ENCODE results near the gene DLL1.

DLL1 gene

DNA sequence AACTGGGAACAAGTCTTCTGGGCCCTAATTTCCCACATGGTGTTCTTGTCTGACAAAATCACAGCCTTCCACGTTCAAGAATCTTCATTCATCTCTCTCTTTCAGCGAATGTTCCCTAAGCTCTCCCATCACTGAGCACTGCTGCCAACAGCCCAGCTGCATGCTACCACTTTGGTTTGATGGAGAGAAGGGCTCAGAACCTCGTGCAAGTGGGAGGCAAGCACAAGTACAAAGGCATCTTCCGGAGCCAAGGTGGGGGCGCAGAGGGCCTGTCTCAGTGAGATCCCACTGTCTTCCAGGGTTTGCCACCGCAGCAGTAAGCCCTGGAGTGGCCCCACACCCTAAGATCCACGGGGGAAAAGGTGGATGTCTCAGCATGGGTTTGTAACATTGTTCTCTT lies 17.2 kb downstream of the DLL1 start:
- Histone ChIP-seq H3K4me3 (ENCODE audit: low read length) (no peak overlapping the region), H2AFZ (ENCODE audit: low read length) (no peak overlapping the region), H3F3A (ENCODE audit: insufficient read depth, low read length) (no peaks in the 10 kb centered on the region), H4K20me1 (ENCODE audit: insufficient read depth, low read length) (no peaks in the 10 kb centered on the region), H3K4me2 (ENCODE audit: low read depth, low read length) (no peak overlapping the region), H3K27me3 (replicated peaks; ENCODE audit: insufficient read depth, low read length) (peaks cover 66% of the 10 kb centered on the region), H3K4me1 (ENCODE audit: low read length) (no peaks in the 10 kb centered on the region), H3K36me3 (replicated peaks; ENCODE audit: insufficient read depth, low read length) (no peaks in the 10 kb centered on the region), H3K9ac (ENCODE audit: low read length) (no peak overlapping the region), H3K9me3 (replicated peaks; ENCODE audit: insufficient read depth, low read length) (no peaks in the 10 kb centered on the region), H3K9me2 (replicated peaks; ENCODE audit: insufficient read depth, low read length) (no peaks in the 10 kb centered on the region), H3K27ac (ENCODE audit: low read length) (no peak overlapping the region), H3K79me2 (ENCODE audit: low read length) (no peaks in the 10 kb centered on the region)
- TF ChIP-seq EZH2phosphoT487 (IDR thresholded peaks at IDR 0.05; ENCODE audit: low read length) (no peak), CTCF (IDR thresholded peaks at IDR 0.05; ENCODE audit: low read length) (no peak), EZH2 (optimal IDR thresholded peaks at IDR 0.05; ENCODE audit: low read depth, low read length) (no peak)
- DNase-seq = no peak

- DNase-seq = no peak
- Histone ChIP-seq H3K9me3 (replicated peaks; ENCODE audit: insufficient read depth, low read length) (no peaks in the 10 kb centered on the region), H3K4me3 (ENCODE audit: low read length) (no peak overlapping the region), H3K4me1 (ENCODE audit: low read length) (no peaks in the 10 kb centered on the region), H3K9me2 (replicated peaks; ENCODE audit: insufficient read depth, low read length) (no peaks in the 10 kb centered on the region), H3F3A (ENCODE audit: insufficient read depth, low read length) (no peaks in the 10 kb centered on the region), H3K9ac (ENCODE audit: low read length) (no peak overlapping the region), H3K36me3 (replicated peaks; ENCODE audit: insufficient read depth, low read length) (no peaks in the 10 kb centered on the region), H4K20me1 (ENCODE audit: insufficient read depth, low read length) (no peaks in the 10 kb centered on the region), H3K27me3 (replicated peaks; ENCODE audit: insufficient read depth, low read length) (peaks cover 66% of the 10 kb centered on the region), H3K4me2 (ENCODE audit: low read depth, low read length) (no peak overlapping the region), H3K27ac (ENCODE audit: low read length) (no peak overlapping the region), H3K79me2 (ENCODE audit: low read length) (no peaks in the 10 kb centered on the region), H2AFZ (ENCODE audit: low read length) (no peak overlapping the region)
- TF ChIP-seq EZH2phosphoT487 (IDR thresholded peaks at IDR 0.05; ENCODE audit: low read length) = no peak
- TF ChIP-seq EZH2 (optimal IDR thresholded peaks at IDR 0.05; ENCODE audit: low read depth, low read length) = no peak
- no peak for TF ChIP-seq CTCF (IDR thresholded peaks at IDR 0.05; ENCODE audit: low read length)
Measured at GRCh38 chr6:170273191-170273590, 17.7 kb downstream of the DLL1 start.

GRCh38 chr6:170272341-170273065 lies 18.4 kb downstream of the DLL1 start:
- no peak overlapping the region for H3K27ac ChIP-seq (ENCODE audit: low read length)
- no peak overlapping the region for H3K9ac ChIP-seq (ENCODE audit: low read length)
- H3K4me1 ChIP-seq (ENCODE audit: low read length) = no peaks in the 10 kb centered on the region
- no peak overlapping the region for H3K4me2 ChIP-seq (ENCODE audit: low read depth, low read length)
- H3K79me2 ChIP-seq (ENCODE audit: low read length) = no peaks in the 10 kb centered on the region
- peaks cover 67% of the 10 kb centered on the region for H3K27me3 ChIP-seq (replicated peaks; ENCODE audit: insufficient read depth, low read length)
- TF ChIP-seq EZH2phosphoT487 (IDR thresholded peaks at IDR 0.05; ENCODE audit: low read length) (no peak), CTCF (IDR thresholded peaks at IDR 0.05; ENCODE audit: low read length) (no peak), EZH2 (optimal IDR thresholded peaks at IDR 0.05; ENCODE audit: low read depth, low read length) (no peak)
- DNase-seq = no peak
- H3K9me3 ChIP-seq (replicated peaks; ENCODE audit: insufficient read depth, low read length) = no peaks in the 10 kb centered on the region
- no peaks in the 10 kb centered on the region for H4K20me1 ChIP-seq (ENCODE audit: insufficient read depth, low read length)
- no peaks in the 10 kb centered on the region for H3K9me2 ChIP-seq (replicated peaks; ENCODE audit: insufficient read depth, low read length)
- H3F3A ChIP-seq (ENCODE audit: insufficient read depth, low read length) = no peaks in the 10 kb centered on the region
- no peak overlapping the region for H2AFZ ChIP-seq (ENCODE audit: low read length)
- H3K36me3 ChIP-seq (replicated peaks; ENCODE audit: insufficient read depth, low read length) = no peaks in the 10 kb centered on the region
- H3K4me3 ChIP-seq (ENCODE audit: low read length) = no peak overlapping the region

Data from MM.1S (cell line).